IMR-90 (cell line): Measurements from ENCODE around the gene C15orf39. TPM values are rescaled to one million over a fixed set of nuclear protein-coding genes. Genes with fewer than 3 reads are reported as not detected.

Experiments
- ATAC-seq: fragments of 200-7000 bp; cut with Tn5 transposase; 2 replicates; pipeline ENCODE4 v1.9.1; 2020; ENCODE audit warnings: low read depth, mild to moderate bottlenecking, moderate library complexity
- BruUV-seq: library from RNA; stranded (reverse); fragments of 400-500 nt; replicated peaks from 2 replicates; lab custom pipeline; 2021; lab: Mats Ljungman, UMichigan
- CTCF ChIA-PET: fragments of 300-600 bp; formaldehyde crosslinking; extraction: SDS; loops from one replicate; lab custom pipeline; 2021; ENCODE audit warnings: antibody characterized with exemption; lab: Yijun Ruan, JAX
- POLR2A ChIA-PET: fragments of 300-600 bp; sonication (Branson Sonifier 250); formaldehyde crosslinking; loops from one replicate; lab custom pipeline; 2022; ENCODE audit warnings: antibody characterized with exemption; ENCODE audit not compliant: unreplicated experiment; lab: Charles Lee
- DNase-seq: peaks from one replicate; pipeline ENCODE4 v3.0.0; 2013
- H2AFZ ChIP-seq: replicated peaks from 2 replicates; pipeline ENCODE3; 2013; ENCODE audit warnings: low read length, mild to moderate bottlenecking; ENCODE audit not compliant: poor library complexity
- H2AK5ac ChIP-seq: 2 replicates; pipeline ENCODE4 v1.6.1; 2013; ENCODE audit warnings: low read depth, low read length, inconsistent platforms
- H2AK9ac ChIP-seq: replicated peaks from 2 replicates; pipeline ENCODE3; 2013; ENCODE audit warnings: mild to moderate bottlenecking, low read depth, low read length, moderate library complexity; ENCODE audit not compliant: poor library complexity
- H2BK120ac ChIP-seq: 2 replicates; pipeline ENCODE4 v1.6.1; 2013; ENCODE audit warnings: low read depth, low read length, inconsistent platforms
- H2BK15ac ChIP-seq: 3 replicates; pipeline ENCODE4 v1.6.1; 2013; ENCODE audit warnings: low read depth, low read length, inconsistent platforms
- H2BK20ac ChIP-seq: 2 replicates; pipeline ENCODE4 v1.6.1; 2013; ENCODE audit warnings: low read depth, mild to moderate bottlenecking, inconsistent platforms, low read length, moderate library complexity
- H2BK5ac ChIP-seq: 2 replicates; pipeline ENCODE4 v1.6.1; 2013; ENCODE audit warnings: mild to moderate bottlenecking, low read depth, low read length, inconsistent platforms; ENCODE audit not compliant: poor library complexity, severe bottlenecking
- H3K14ac ChIP-seq: replicated peaks from 2 replicates; pipeline ENCODE4 v1.6.1; 2013; ENCODE audit warnings: low read depth, low read length, inconsistent platforms
- H3K18ac ChIP-seq: 2 replicates; pipeline ENCODE4 v1.6.1; 2013; ENCODE audit warnings: low read depth, low read length, control low read depth
- H3K23ac ChIP-seq: 2 replicates; pipeline ENCODE4 v1.6.1; 2013; ENCODE audit warnings: low read depth, low read length, inconsistent platforms
- H3K27ac ChIP-seq: 2 replicates; pipeline ENCODE4 v1.5.1; 2013; ENCODE audit warnings: mild to moderate bottlenecking, control low read depth, low read length; ENCODE audit not compliant: insufficient read depth
- H3K27me3 ChIP-seq: 2 replicates; pipeline ENCODE4 v1.6.1; 2013; ENCODE audit warnings: low read length; ENCODE audit not compliant: control insufficient read depth, insufficient read depth
- H3K36me3 ChIP-seq: 2 replicates; pipeline ENCODE4 v1.6.1; 2013; ENCODE audit warnings: low read length, mixed read lengths; ENCODE audit not compliant: control insufficient read depth, insufficient read depth
- H3K4ac ChIP-seq: 2 replicates; pipeline ENCODE4 v1.6.1; 2013; ENCODE audit warnings: low read depth, low read length, inconsistent platforms
- H3K4me1 ChIP-seq: 2 replicates; pipeline ENCODE4 v1.6.1; 2013; ENCODE audit warnings: low read length, mixed read lengths; ENCODE audit not compliant: control insufficient read depth, insufficient read depth
- H3K4me2 ChIP-seq: 2 replicates; pipeline ENCODE4 v1.6.1; 2013; ENCODE audit warnings: low read depth, mild to moderate bottlenecking, control low read depth, low read length, moderate library complexity
- H3K4me3 ChIP-seq: 2 replicates; pipeline ENCODE4 v1.5.1; 2013; ENCODE audit warnings: low read depth, mild to moderate bottlenecking, control low read depth, low read length, moderate library complexity; ENCODE audit not compliant: insufficient read depth
- H3K56ac ChIP-seq: 2 replicates; pipeline ENCODE4 v1.6.1; 2013; ENCODE audit warnings: low read length, inconsistent platforms; ENCODE audit not compliant: insufficient read depth; ENCODE audit errors: extremely low read depth
- H3K79me1 ChIP-seq, 2 experiments: 2 replicates each; pipeline ENCODE4 v1.6.1; 2013; ENCODE audit warnings: low read length in 2 of 2, inconsistent platforms in 1 of 2, low read depth in 1 of 2
- H3K9ac ChIP-seq: 2 replicates; pipeline ENCODE4 v1.6.1; 2013; ENCODE audit warnings: low read depth, low read length, control low read depth
- H3K9me1 ChIP-seq: 2 replicates; pipeline ENCODE4 v1.6.1; 2013; ENCODE audit warnings: low read length, inconsistent platforms; ENCODE audit not compliant: insufficient read depth
- H3K9me3 ChIP-seq: 2 replicates; pipeline ENCODE4 v1.6.1; 2013; ENCODE audit warnings: low read length; ENCODE audit not compliant: control insufficient read depth, insufficient read depth
- H4K20me1 ChIP-seq: 2 replicates; pipeline ENCODE4 v1.6.1; 2013; ENCODE audit warnings: low read length, inconsistent platforms; ENCODE audit not compliant: insufficient read depth
- H4K5ac ChIP-seq: 2 replicates; pipeline ENCODE4 v1.6.1; 2013; ENCODE audit warnings: mild to moderate bottlenecking, low read depth, low read length, control low read depth
- H4K8ac ChIP-seq, 2 experiments: 2 replicates each; pipeline ENCODE4 v1.6.1; 2013; ENCODE audit warnings: low read depth in 2 of 2, low read length in 2 of 2, control low read depth in 1 of 2, inconsistent platforms in 1 of 2
- H4K91ac ChIP-seq: 2 replicates; pipeline ENCODE4 v1.6.1; 2013; ENCODE audit warnings: low read depth, low read length, inconsistent platforms; ENCODE audit not compliant: insufficient read depth
- BHLHE40 ChIP-seq: fragments of 150-350 bp; IDR thresholded peaks from 2 replicates; pipeline ENCODE4 v1.6.1; 2016; ENCODE audit warnings: mild to moderate bottlenecking, low read depth, low read length
- CHD1 ChIP-seq: IDR thresholded peaks from 2 replicates; pipeline ENCODE4 v1.6.1; 2012; ENCODE audit warnings: low read depth, low read length, improper control_type of control experiment
- CTCF ChIP-seq: conservative IDR thresholded peaks from 2 replicates; pipeline ENCODE4 v1.5.1; 2012; ENCODE audit warnings: mild to moderate bottlenecking, low read depth, low read length, improper control_type of control experiment
- ELK1 ChIP-seq: fragments of 150-350 bp; IDR thresholded peaks from 2 replicates; pipeline ENCODE4 v1.6.1; 2016; ENCODE audit warnings: low read depth, mild to moderate bottlenecking, low read length, moderate library complexity, borderline replicate concordance
- FOS ChIP-seq: fragments of 150-350 bp; IDR thresholded peaks from 2 replicates; pipeline ENCODE4 v1.6.1; 2016; ENCODE audit warnings: low read depth, low read length
- MAFK ChIP-seq: IDR thresholded peaks from 2 replicates; pipeline ENCODE4 v1.6.1; 2012; ENCODE audit warnings: low read depth, low read length, improper control_type of control experiment
- MAZ ChIP-seq: IDR thresholded peaks from 2 replicates; pipeline ENCODE4 v1.6.1; 2012; ENCODE audit warnings: low read depth, mild to moderate bottlenecking, low read length, improper control_type of control experiment, moderate library complexity, borderline replicate concordance
- MXI1 ChIP-seq: IDR thresholded peaks from 2 replicates; pipeline ENCODE4 v1.6.1; 2012; ENCODE audit warnings: low read depth, mild to moderate bottlenecking, low read length, moderate library complexity, borderline replicate concordance
- POLR2A ChIP-seq: IDR thresholded peaks from 2 replicates; pipeline ENCODE4 v1.6.1; 2012; ENCODE audit warnings: mild to moderate bottlenecking, low read depth, low read length
- RAD21 ChIP-seq: IDR thresholded peaks from 2 replicates; pipeline ENCODE4 v1.6.1; 2012; ENCODE audit warnings: low read length, improper control_type of control experiment
- RCOR1 ChIP-seq: IDR thresholded peaks from 2 replicates; pipeline ENCODE4 v1.6.1; 2012; ENCODE audit warnings: mild to moderate bottlenecking, low read length, improper control_type of control experiment; ENCODE audit not compliant: insufficient replicate concordance
- RFX5 ChIP-seq: IDR thresholded peaks from 2 replicates; pipeline ENCODE4 v1.8.0; 2012; ENCODE audit warnings: low read depth, mild to moderate bottlenecking, low read length, moderate library complexity
- SMC3 ChIP-seq: fragments of 150-350 bp; IDR thresholded peaks from 2 replicates; pipeline ENCODE4 v1.6.1; 2016; ENCODE audit warnings: low read depth, mild to moderate bottlenecking, antibody characterized with exemption, low read length, moderate library complexity
- WGBS, 2 experiments: methylation state at CpG; one replicate each; pipeline versions ENCODE4 v1.1.5 to v1.1.7; 2013; ENCODE audit warnings: missing lambda C conversion rate in 2 of 2; ENCODE audit not compliant: insufficient read length in 1 of 2; ENCODE audit errors: extremely low coverage in 2 of 2; 5-methylcytosine and 5-hydroxymethylcytosine counted together
- dilution Hi-C: fragments of 300-500 bp; cut with HindIII; formaldehyde crosslinking; loops from one replicate; pipeline ENCODE4 v1.14.3; 2018; ENCODE audit warnings: low sequenced_read_pairs; ENCODE audit not compliant: unreplicated experiment
- in situ Hi-C: fragments of 300-500 bp; cut with MboI; formaldehyde crosslinking; loops from 3 replicates; pipeline ENCODE4 v1.14.3; 2019; ENCODE audit warnings: low sequenced_read_pairs, inconsistent platforms, mixed read lengths
- intact Hi-C: fragments of 100-400 bp; cut with micrococcal nuclease; formaldehyde crosslinking; loops from 2 replicates; pipeline ENCODE4 v1.10.0; 2022
- polyA plus RNA-seq, 3 experiments: library from polyadenylated mRNA; depleted of rRNA; stranded (reverse); fragments of >200 nt; gene quantifications; 2 replicates each; pipeline ENCODE4 v1.2.3, GENCODE V29; 2012; ENCODE audit warnings: low replicate concordance in 1 of 3
- total RNA-seq: library from RNA; depleted of rRNA; stranded (reverse); fragments of >200 nt; gene quantifications from 2 replicates; pipeline ENCODE4 v1.2.3, GENCODE V29; 2012

C15orf39 gene
- total and polyA plus RNA-seq, 2 of the 4 experiments (the other 2 are of a cell fraction) = 1.3 to 5.7 TPM

GRCh38 chr15:75208501-75209288, 7.0 kb downstream of the C15orf39 start:
- Histone ChIP-seq H3K23ac (no peak overlapping the region), H3K27ac (no peak overlapping the region), H3K4ac (no peak overlapping the region), H3K9me3 (no peaks in the 10 kb centered on the region), H2AK5ac (no peak overlapping the region), H4K91ac (no peak overlapping the region), H3K36me3 (peaks cover 68% of the 10 kb centered on the region), H3K4me3 (no peak overlapping the region), H2AK9ac (peak overlapping the region; percentile 37), H2BK5ac (no peak overlapping the region), H4K20me1 (peaks cover 96% of the 10 kb centered on the region), H2BK15ac (no peak overlapping the region), H3K18ac (no peak overlapping the region), H3K27me3 (no peaks in the 10 kb centered on the region), H2BK20ac (no peak overlapping the region), H3K4me2 (no peak overlapping the region), H3K9me1 (no peaks in the 10 kb centered on the region), H3K14ac (no peak overlapping the region), H3K79me1 (peaks cover 17 to 78% of the 10 kb centered on the region in 2 experiments), H3K4me1 (no peaks in the 10 kb centered on the region; the same call in 1 of the 2 replicates), H4K8ac (no peak overlapping the region), H4K5ac (no peak overlapping the region), H2BK120ac (no peak overlapping the region), H3K56ac (no peak overlapping the region), H3K9ac (no peak overlapping the region), H2AFZ (no peak overlapping the region)
- no TSS peak for BruUV-seq
- ChIA-PET CTCF (no interaction called here), POLR2A (no interaction called here)
- dilution Hi-C loops (no loop called here), intact Hi-C loops (no loop called here), in situ Hi-C loops (no loop called here)
- TF ChIP-seq FOS (no peak), RCOR1 (no peak), POLR2A (no peak), CTCF (no peak), ELK1 (no peak), BHLHE40 (no peak), SMC3 (no peak), MAFK (no peak), CHD1 (no peak), RFX5 (no peak), MXI1 (no peak), RAD21 (no peak), MAZ (no peak)
- WGBS, 2 experiments = 93% methylated on average over 26 of the region's 32 CpGs; no CpG with 5 or more reads in 1 of the 2 experiments
- DNase-seq = no peak
- ATAC-seq = no peak
